Karpas-422 (cell line): ENCODE data around the gene SCNN1A. TPM values are rescaled to one million over a fixed set of nuclear protein-coding genes. Genes with fewer than 3 reads are reported as not detected.
"Not testable (repeated sequence)": the region's sequence is repeated elsewhere in the genome, so short reads cannot be mapped to it uniquely, and the experiment has no call there.

Source experiments
- DNase-seq: peaks from one replicate; pipeline ENCODE4 v3.0.0-alpha.2; 2015
- H2AFZ ChIP-seq: fragments of 200-600 bp; sonication (generic); 2 replicates; pipeline ENCODE4 v1.6.1; 2014; ENCODE audit warnings: antibody characterized with exemption, low read length, mixed read lengths
- H3K27ac ChIP-seq: fragments of 200-600 bp; sonication (generic); 2 replicates; pipeline ENCODE4 v1.5.1; 2014; ENCODE audit warnings: mild to moderate bottlenecking, low read length, moderate library complexity
- H3K27me3 ChIP-seq: fragments of 200-600 bp; sonication (generic); 2 replicates; pipeline ENCODE4 v1.6.1; 2014; ENCODE audit warnings: low read length, mixed read lengths
- H3K36me3 ChIP-seq: fragments of 200-600 bp; sonication (generic); 2 replicates; pipeline ENCODE4 v1.6.1; 2014; ENCODE audit warnings: low read length, mixed read lengths; ENCODE audit not compliant: insufficient read depth
- H3K4me1 ChIP-seq: fragments of 200-600 bp; sonication (generic); 2 replicates; pipeline ENCODE4 v1.6.1; 2014; ENCODE audit warnings: mild to moderate bottlenecking, low read length, mixed read lengths
- H3K4me2 ChIP-seq: fragments of 200-600 bp; sonication (generic); 2 replicates; pipeline ENCODE4 v1.6.1; 2014; ENCODE audit warnings: low read length, low read depth, mild to moderate bottlenecking; ENCODE audit not compliant: poor library complexity, severe bottlenecking
- H3K4me3 ChIP-seq: fragments of 200-600 bp; sonication (generic); 2 replicates; pipeline ENCODE4 v1.5.1; 2014; ENCODE audit warnings: mild to moderate bottlenecking, antibody characterized with exemption, low read length, mixed read lengths
- H3K79me2 ChIP-seq: fragments of 200-600 bp; sonication (generic); 2 replicates; pipeline ENCODE4 v1.6.1; 2014; ENCODE audit warnings: mild to moderate bottlenecking, low read length, mixed read lengths
- H3K9ac ChIP-seq: fragments of 200-600 bp; sonication (generic); 2 replicates; pipeline ENCODE4 v1.6.0; 2014; ENCODE audit warnings: low read length
- H3K9me2 ChIP-seq: fragments of 200-600 bp; sonication (generic), shearing (Covaris generic); replicated peaks from 2 replicates; pipeline ENCODE4 v1.6.0; 2014; ENCODE audit warnings: mild to moderate bottlenecking, low read length, moderate library complexity; ENCODE audit not compliant: insufficient read depth
- H3K9me3 ChIP-seq: fragments of 300-700, 200-600 bp; sonication (generic); 2 replicates; pipeline ENCODE4 v1.6.1; 2014; ENCODE audit warnings: low read length, mixed read lengths
- H4K20me1 ChIP-seq: fragments of 200-600 bp; sonication (generic); 2 replicates; pipeline ENCODE4 v1.6.1; 2014; ENCODE audit warnings: mild to moderate bottlenecking, antibody characterized with exemption, low read length, low read depth; ENCODE audit not compliant: insufficient read depth
- total RNA-seq: library from RNA; depleted of rRNA; stranded (reverse); fragments of >200 nt; shearing (Covaris generic); gene quantifications from 2 replicates; pipeline ENCODE4 v1.2.3, GENCODE V29; 2014; ENCODE audit warnings: low replicate concordance

Gene SCNN1A
- total RNA-seq, 1 experiment from 2014 or later: not detected

GRCh38 chr12:6342140-6342889, 33.0 kb downstream of the SCNN1A start:
- H3K9ac ChIP-seq: no peak overlapping the region
- H3K36me3 ChIP-seq: no peaks in the 10 kb centered on the region
- H3K9me3 ChIP-seq: no peaks in the 10 kb centered on the region
- H3K9me2 ChIP-seq: no peaks in the 10 kb centered on the region
- H3K4me3 ChIP-seq: no peak overlapping the region
- H3K4me2 ChIP-seq: no peak overlapping the region
- no peak overlapping the region for H2AFZ ChIP-seq
- no peaks in the 10 kb centered on the region; the same call in 1 of the 2 replicates for H4K20me1 ChIP-seq
- no peak for DNase-seq
- H3K27me3 ChIP-seq: no peaks in the 10 kb centered on the region
- H3K27ac ChIP-seq: no peak overlapping the region
- no peaks in the 10 kb centered on the region for H3K79me2 ChIP-seq
- H3K4me1 ChIP-seq: peaks cover 5% of the 10 kb centered on the region

DNA sequence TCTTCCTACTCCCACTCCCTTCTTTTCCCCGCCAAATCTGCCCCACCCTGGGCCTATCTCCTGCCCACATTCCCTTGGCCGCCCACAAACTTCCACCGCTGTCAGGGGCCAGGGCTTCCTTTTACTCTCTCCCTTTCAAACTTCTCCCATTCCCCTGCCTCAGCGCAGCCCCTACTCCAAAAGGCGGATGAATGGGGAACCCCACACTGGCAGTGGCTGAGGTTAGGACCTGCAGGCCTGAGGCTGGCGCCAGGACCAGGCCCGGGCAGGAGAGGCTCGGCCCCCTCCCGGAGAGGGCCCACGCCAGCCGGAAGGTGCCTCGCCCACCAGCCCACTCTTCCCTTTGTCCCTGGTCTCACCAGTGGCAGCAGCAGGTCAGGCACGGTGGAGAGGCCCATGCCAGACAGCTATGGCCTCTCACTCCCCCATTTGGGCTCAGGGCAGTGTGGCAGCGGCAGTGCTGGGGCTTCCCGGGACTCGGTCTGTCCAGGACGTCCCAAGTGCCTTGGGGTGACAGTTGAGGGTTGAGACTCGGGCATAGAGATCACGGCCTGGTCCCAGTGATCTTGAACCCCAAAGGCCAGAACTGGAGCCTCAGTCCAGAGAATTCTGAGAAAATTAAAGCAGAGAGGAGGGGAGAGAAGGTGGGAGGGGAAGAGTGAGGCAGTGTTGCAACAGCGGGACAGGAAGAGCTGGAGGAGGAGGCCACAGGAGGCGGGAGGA, 33.8 kb downstream of the SCNN1A start, which contains the start of gene TNFRSF1A:
TNFRSF1A (minus strand) TSS at position 660 of the 723 bp plus-strand sequence; CDS start at position 398, 262 bp downstream.
- Histone ChIP-seq H4K20me1 (no peaks in the 10 kb centered on the region; the same call in 1 of the 2 replicates), H3K27me3 (no peaks in the 10 kb centered on the region), H3K79me2 (no peaks in the 10 kb centered on the region), H3K9me3 (no peaks in the 10 kb centered on the region), H3K4me3 (no peak within 1 kb of the TSS), H3K9me2 (no peaks in the 10 kb centered on the region), H3K9ac (no peak within 1 kb of the TSS), H3K27ac (no peak within 1 kb of the TSS), H2AFZ (no peak within 1 kb of the TSS), H3K4me1 (peaks cover 8% of the 10 kb centered on the region), H3K36me3 (no peaks in the 10 kb centered on the region), H3K4me2 (peak within 1 kb of the TSS; percentile 20)
- no peak for DNase-seq

DNA sequence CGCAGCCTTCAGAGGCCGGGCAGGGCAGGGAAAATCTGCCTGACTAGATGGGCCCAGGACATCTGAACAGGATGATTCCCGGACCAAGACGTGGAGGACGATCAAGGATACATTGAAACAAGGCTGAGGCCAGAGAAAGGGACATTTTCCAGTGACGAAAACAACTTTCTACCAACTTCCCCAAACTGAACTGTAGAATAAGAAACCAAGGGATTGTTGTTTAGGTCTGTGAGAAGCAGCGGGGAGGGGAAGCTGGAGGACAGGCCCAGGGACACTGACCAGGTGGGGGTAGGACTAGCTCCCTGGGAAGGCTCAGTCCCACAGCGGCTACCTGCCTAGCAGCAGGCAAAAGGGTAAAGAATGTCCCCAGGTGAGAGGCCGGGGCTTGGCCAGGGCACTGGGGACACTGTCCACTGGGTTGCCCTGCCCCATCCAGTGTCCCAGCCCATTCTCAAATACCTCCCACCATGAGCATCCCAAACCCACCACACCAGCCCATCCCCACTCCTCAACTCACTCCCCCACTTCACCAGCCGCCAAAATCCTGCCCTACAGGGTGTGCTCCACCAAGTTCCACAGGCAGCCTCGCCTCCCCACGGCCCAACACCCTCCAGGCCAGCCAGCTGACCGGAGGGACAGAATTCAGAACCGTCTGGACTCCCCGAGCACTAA, 34.5 kb downstream of the SCNN1A start:
- DNase-seq: no peak
- Histone ChIP-seq H3K4me1 (peaks cover 15% of the 10 kb centered on the region), H2AFZ (no peak overlapping the region), H3K9me2 (no peaks in the 10 kb centered on the region), H3K36me3 (no peaks in the 10 kb centered on the region), H3K4me3 (no peak overlapping the region), H3K27me3 (no peaks in the 10 kb centered on the region), H3K4me2 (no peak overlapping the region), H3K9ac (no peak overlapping the region), H3K9me3 (no peaks in the 10 kb centered on the region), H4K20me1 (no peaks in the 10 kb centered on the region; the same call in 1 of the 2 replicates), H3K27ac (no peak overlapping the region), H3K79me2 (no peaks in the 10 kb centered on the region)

- peaks cover 22% of the 10 kb centered on the region for H3K4me1 ChIP-seq
- no peaks in the 10 kb centered on the region for H3K9me2 ChIP-seq
- no peak for DNase-seq
- no peaks in the 10 kb centered on the region for H3K27me3 ChIP-seq
- no peaks in the 10 kb centered on the region for H3K79me2 ChIP-seq
- H3K9ac ChIP-seq: no peak overlapping the region
- H3K4me3 ChIP-seq: no peak overlapping the region
- no peak overlapping the region for H3K27ac ChIP-seq
- H4K20me1 ChIP-seq: no peaks in the 10 kb centered on the region; the same call in 1 of the 2 replicates
- no peak overlapping the region for H2AFZ ChIP-seq
- H3K9me3 ChIP-seq: no peaks in the 10 kb centered on the region
- H3K36me3 ChIP-seq: no peaks in the 10 kb centered on the region
- no peak overlapping the region for H3K4me2 ChIP-seq
Measured at GRCh38 chr12:6340032-6340638, 35.2 kb downstream of the SCNN1A start.

GRCh38 chr12:6338955-6339354, 36.4 kb downstream of the SCNN1A start:
- H3K9me2 ChIP-seq: no peaks in the 10 kb centered on the region
- no peak overlapping the region for H3K4me2 ChIP-seq
- no peaks in the 10 kb centered on the region for H3K9me3 ChIP-seq
- H3K27ac ChIP-seq: no peak overlapping the region
- H4K20me1 ChIP-seq: no peaks in the 10 kb centered on the region; the same call in 1 of the 2 replicates
- no peak overlapping the region for H3K9ac ChIP-seq
- no peak overlapping the region for H2AFZ ChIP-seq
- H3K27me3 ChIP-seq: no peaks in the 10 kb centered on the region
- DNase-seq: no peak
- H3K4me1 ChIP-seq: peaks cover 23% of the 10 kb centered on the region
- H3K4me3 ChIP-seq: no peak overlapping the region
- no peaks in the 10 kb centered on the region for H3K79me2 ChIP-seq
- no peaks in the 10 kb centered on the region for H3K36me3 ChIP-seq

DNA sequence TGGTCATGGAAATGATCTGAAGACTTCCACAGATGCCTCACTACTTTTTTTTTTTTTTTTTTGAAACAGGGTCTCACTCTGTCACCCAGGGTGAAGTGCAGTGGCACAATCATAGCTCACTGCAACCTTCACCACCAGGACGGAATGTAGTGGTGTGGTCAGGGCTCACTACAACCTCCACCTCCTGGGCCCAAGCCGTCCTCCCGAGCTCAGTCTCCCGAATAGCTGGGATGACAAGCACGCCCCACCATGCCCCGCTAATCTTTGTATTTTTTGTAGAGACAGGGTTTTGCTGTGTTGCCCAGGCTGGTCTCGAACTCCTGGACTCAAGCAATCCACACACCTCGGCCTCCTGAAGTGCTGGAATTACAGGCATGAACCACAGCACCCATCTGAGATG, 36.8 kb downstream of the SCNN1A start:
- not testable (repeated sequence) for H3K4me2 ChIP-seq, H3K79me2 ChIP-seq

DNA sequence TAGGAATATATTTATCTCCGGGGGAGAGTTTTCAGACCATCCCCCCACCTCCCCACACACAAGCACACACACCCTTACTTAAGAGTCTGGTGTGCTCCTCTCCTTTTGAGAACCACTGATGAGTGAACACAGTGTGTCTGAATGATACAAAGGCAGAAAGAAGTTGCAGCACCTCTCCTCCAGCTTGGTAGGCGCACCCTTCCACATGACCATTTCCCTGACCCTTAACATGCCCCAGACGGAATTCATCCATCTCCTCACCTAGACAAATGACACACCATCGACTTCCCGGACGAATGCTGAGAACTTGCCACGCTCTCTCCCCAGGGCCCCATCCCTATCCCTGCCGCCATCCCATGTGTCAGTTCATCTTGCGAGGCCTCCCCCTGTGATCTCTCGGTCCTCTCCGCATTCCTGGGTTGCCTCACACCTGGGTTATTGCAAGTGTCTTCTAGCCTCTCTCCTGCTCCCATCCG, 37.4 kb downstream of the SCNN1A start:
- no peaks in the 10 kb centered on the region for H3K79me2 ChIP-seq
- H3K4me1 ChIP-seq: peaks cover 23% of the 10 kb centered on the region
- no peaks in the 10 kb centered on the region for H3K27me3 ChIP-seq
- no peak overlapping the region for H3K4me2 ChIP-seq
- peaks cover 8% of the 10 kb centered on the region for H4K20me1 ChIP-seq
- H3K9me2 ChIP-seq: no peaks in the 10 kb centered on the region
- no peak overlapping the region for H3K27ac ChIP-seq
- no peak overlapping the region for H3K4me3 ChIP-seq
- H3K36me3 ChIP-seq: no peaks in the 10 kb centered on the region
- no peak for DNase-seq
- H3K9me3 ChIP-seq: no peaks in the 10 kb centered on the region
- H3K9ac ChIP-seq: no peak overlapping the region
- no peak overlapping the region for H2AFZ ChIP-seq

More for the DNA sequence above, 36.8 kb downstream of the SCNN1A start:
- not testable (repeated sequence) for H2AFZ ChIP-seq, H3K9ac ChIP-seq, H3K27ac ChIP-seq, DNase-seq, H4K20me1 ChIP-seq, H3K9me3 ChIP-seq, H3K36me3 ChIP-seq, H3K4me3 ChIP-seq, H3K9me2 ChIP-seq, H3K27me3 ChIP-seq
- peaks cover 23% of the 10 kb centered on the region for H3K4me1 ChIP-seq
